Cardiac septum (tissue), 1 donor: Measurements from ENCODE around the gene KRT79. TPM values are rescaled to one million over a fixed set of nuclear protein-coding genes. Genes with fewer than 3 reads are reported as not detected.

Source experiments
- DNase-seq: peaks from one replicate; pipeline ENCODE4 v3.0.0-alpha.2; 2020; ENCODE audit warnings: low spot score
- intact Hi-C: fragments of 100-400 bp; cut with DNase I; formaldehyde crosslinking; loops from one replicate; pipeline ENCODE4 v1.14.0; 2022
- total RNA-seq: library from RNA; stranded (reverse); fragmentation: NEBNext Ultra II Directional; extraction: Animal tissue kit (Norgen Biotek cat#: 25700); gene quantifications from one replicate; pipeline ENCODE4 v1.2.1, GENCODE V29; 2021
- donor health status: DM: no; HTN: no; CAD: no.

KRT79 gene
- total RNA-seq, 1 donor from 2014 or later: not detected

DNA sequence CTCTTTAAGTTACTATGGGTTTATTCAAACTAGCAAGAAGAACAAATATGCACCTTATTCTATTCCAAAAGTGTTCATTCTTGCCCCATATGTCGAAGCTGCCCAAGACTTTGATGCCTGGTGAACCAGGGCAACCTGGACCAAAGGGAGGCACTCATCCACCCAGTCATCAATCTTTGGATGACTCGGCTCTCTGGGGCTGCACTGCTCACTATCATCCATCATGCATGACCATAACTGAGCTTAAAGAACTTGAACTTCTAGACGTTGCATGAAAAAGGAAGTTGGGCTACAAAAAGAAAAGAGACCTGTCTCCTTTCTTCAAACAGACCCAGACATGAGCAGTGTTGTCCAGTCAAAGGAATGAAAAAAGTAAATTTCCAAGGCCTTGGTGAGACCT lies 21.4 kb downstream of the KRT79 start:
- intact Hi-C loops: no loop called here
- no peak for DNase-seq

- intact Hi-C loops: no loop called here
These were observed 22.1 kb downstream of the KRT79 start for GRCh38 chr12:52812073-52812400.

GRCh38 chr12:52811191-52812072 lies 22.7 kb downstream of the KRT79 start:
- intact Hi-C loops: no loop called here
- no peak for DNase-seq

More at GRCh38 chr12:52812073-52812400, 22.1 kb downstream of the KRT79 start:
- no peak for DNase-seq

- intact Hi-C loops: no loop called here
- DNase-seq: no peak
These were observed 23.6 kb downstream of the KRT79 start for GRCh38 chr12:52810554-52810953.

- intact Hi-C loops: no loop called here
These were observed 24.9 kb downstream of the KRT79 start for GRCh38 chr12:52809166-52809565.

GRCh38 chr12:52808573-52809160 lies 25.4 kb downstream of the KRT79 start:
- DNase-seq: no peak
- intact Hi-C loops: no loop called here

More at GRCh38 chr12:52809166-52809565, 24.9 kb downstream of the KRT79 start:
- DNase-seq: no peak

- intact Hi-C loops: no loop called here
- DNase-seq: no peak
These were observed 26.3 kb downstream of the KRT79 start for GRCh38 chr12:52807544-52808470.

- intact Hi-C loops: no loop called here
- no peak for DNase-seq
These were observed 27.1 kb downstream of the KRT79 start for GRCh38 chr12:52806821-52807543.

- intact Hi-C loops: no loop called here
- no peak for DNase-seq
These were observed 27.8 kb downstream of the KRT79 start for GRCh38 chr12:52806169-52806811.

DNA sequence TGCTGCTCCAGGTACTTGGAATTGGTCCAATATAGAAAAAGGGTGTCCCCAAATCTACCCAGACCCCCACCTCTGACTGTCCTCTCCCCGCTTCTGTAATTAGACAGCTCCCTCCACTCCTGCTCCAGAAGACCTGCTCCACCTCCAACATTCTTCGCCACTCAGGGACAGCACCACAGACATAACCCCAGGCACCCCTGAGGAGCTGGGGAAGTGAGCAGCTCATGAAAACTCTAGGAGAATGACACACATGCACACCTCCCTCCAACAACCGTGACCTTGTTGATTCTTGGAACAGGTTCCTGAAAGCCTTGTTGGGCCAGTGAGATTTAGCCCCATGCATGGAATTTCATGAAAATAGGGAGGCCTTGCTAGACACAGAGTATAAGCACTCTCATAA lies 28.4 kb downstream of the KRT79 start:
- intact Hi-C loops: no loop called here
- DNase-seq: no peak

DNA sequence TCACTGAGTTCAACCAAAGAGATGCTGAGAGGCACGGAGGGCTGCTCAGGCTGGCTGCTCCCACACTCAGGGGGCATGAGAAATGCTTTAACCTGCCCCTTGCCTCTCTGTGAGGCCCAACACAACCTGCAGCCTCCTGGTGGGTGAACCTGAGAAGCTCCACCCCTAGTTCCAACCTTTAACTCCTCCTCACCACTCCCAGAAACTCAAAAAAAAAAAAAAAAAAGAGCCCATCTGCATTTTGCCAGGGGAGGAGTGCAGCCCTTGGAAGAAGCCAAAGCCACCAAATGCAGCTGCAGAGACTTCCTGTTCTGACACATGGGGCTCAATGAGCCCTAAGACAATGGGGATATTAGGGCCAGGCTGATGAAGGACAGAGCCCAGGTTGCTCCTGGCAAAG lies 29.1 kb downstream of the KRT79 start:
- no peak for DNase-seq
- intact Hi-C loops: no loop called here

DNA sequence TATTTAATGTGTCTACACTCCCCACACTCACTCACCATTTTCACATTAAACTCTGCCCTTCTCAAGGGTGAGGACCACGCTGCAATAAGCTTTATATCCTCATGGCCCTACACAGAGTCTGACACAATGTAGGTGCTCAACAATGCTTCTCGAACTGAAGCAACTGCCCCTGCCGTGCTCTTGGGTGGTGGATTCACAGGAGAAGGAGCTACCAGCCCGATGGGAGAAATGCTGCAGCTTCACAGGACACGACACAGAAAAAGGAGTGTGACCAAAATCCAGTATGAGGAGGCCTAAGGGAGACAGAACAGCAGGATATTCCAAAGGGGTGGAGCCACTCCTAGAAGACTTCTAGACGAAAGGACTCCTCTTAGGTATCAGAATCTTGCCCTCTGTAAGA lies 31.7 kb downstream of the KRT79 start:
- DNase-seq: no peak
- intact Hi-C loops: no loop called here

DNA sequence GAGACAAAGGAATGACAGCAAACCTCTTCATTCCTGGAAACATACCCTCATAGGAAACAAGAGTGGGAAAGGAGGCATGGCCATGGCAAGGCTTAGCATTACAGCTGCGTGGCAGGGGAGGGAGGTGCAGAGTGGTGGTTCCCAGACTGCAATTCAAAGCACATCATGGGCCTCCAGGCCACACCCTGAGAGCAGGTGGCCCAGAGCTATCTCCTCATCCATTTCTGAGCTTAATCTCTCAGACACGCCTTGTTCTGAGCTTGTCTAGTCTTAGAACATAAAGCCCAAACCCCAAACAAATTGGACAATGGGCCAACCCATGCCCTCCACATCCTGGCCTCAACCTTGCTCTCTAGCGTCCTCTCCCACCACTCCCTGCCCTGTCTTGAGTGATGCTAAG lies 32.3 kb downstream of the KRT79 start:
- no peak for DNase-seq
- intact Hi-C loops: no loop called here

- intact Hi-C loops: no loop called here
These were observed 33.7 kb downstream of the KRT79 start for GRCh38 chr12:52800259-52800917.

GRCh38 chr12:52799505-52800211 lies 34.5 kb downstream of the KRT79 start:
- no peak for DNase-seq
- intact Hi-C loops: no loop called here

More at GRCh38 chr12:52800259-52800917, 33.7 kb downstream of the KRT79 start:
- DNase-seq: no peak

DNA sequence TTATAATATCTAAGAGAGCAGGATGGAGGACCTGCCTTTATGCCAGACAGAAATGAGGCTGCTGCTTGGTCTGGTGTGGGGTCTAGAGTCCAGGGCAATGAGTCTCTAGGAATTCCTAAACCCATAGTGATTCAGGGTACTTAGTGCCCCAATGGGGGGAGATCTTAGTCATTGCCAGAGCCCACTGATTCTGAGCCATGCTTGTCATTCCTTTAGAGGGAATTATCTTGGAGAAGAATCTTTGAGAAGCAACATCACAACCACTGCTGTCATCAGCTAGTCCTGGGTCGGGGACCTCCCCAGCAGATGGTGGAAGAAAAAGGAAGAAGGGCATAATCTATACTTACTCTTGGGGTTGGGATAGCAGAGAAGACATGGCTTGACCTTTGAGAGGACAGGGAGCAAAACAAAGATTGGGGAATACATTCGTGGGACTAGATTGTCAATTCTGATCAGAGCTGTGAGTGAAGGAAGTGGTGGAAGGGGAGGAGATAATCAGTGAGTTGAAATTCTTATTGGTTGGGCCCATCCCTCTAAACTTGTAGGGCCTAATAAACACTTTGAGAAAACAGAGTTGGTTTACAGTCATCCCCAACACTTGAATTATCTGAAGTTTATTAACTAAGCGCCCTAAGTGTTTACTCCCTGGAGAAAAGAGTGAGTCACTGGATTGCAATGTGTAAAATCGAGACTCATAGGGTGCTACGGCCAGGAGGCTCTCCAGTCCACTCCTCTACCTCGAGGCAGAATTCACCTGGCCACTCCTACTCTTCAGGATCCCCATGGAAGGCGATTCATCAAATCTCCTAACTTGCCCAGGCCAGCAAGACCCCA lies 35.2 kb downstream of the KRT79 start:
- intact Hi-C loops: no loop called here

GRCh38 chr12:52798003-52798670 lies 36.0 kb downstream of the KRT79 start:
- no peak for DNase-seq
- intact Hi-C loops: no loop called here

More for the DNA sequence above, 35.2 kb downstream of the KRT79 start:
- no peak for DNase-seq
